MM.1S (cell line): ENCODE data around the gene IREB2.
"Not testable (repeated sequence)": the region's sequence is repeated elsewhere in the genome, so short reads cannot be mapped to it uniquely, and the experiment has no call there.

Experiments used
- DNase-seq: peaks from one replicate; pipeline ENCODE4 v3.0.0-alpha.2; 2015
- H2AFZ ChIP-seq: fragments of 300-600 bp; sonication (generic); 2 replicates; pipeline ENCODE4 v1.6.0; 2016; ENCODE audit warnings: antibody characterized with exemption, low read length
- H3F3A ChIP-seq: fragments of 300-600 bp; sonication (generic); 2 replicates; pipeline ENCODE4 v1.6.1; 2016; ENCODE audit warnings: mild to moderate bottlenecking, antibody characterized with exemption, low read length, moderate library complexity, mixed read lengths; ENCODE audit not compliant: insufficient read depth
- H3K27ac ChIP-seq: fragments of 300-600 bp; sonication (generic); 2 replicates; pipeline ENCODE4 v1.5.1; 2016; ENCODE audit warnings: mild to moderate bottlenecking, low read length
- H3K27me3 ChIP-seq: fragments of 300-600 bp; sonication (generic); replicated peaks from 2 replicates; pipeline ENCODE4 v1.6.0; 2016; ENCODE audit warnings: low read length; ENCODE audit not compliant: insufficient read depth
- H3K36me3 ChIP-seq: fragments of 300-600 bp; sonication (generic); replicated peaks from 2 replicates; pipeline ENCODE4 v1.6.1; 2016; ENCODE audit warnings: mild to moderate bottlenecking, low read length, mixed read lengths; ENCODE audit not compliant: insufficient read depth
- H3K4me1 ChIP-seq: fragments of 300-600 bp; sonication (generic); 2 replicates; pipeline ENCODE4 v1.6.1; 2016; ENCODE audit warnings: low read length, mixed read lengths
- H3K4me2 ChIP-seq: fragments of 300-600 bp; sonication (generic); 2 replicates; pipeline ENCODE4 v1.6.0; 2016; ENCODE audit warnings: low read depth, low read length
- H3K4me3 ChIP-seq: fragments of 300-600 bp; sonication (generic); 2 replicates; pipeline ENCODE4 v1.5.1; 2016; ENCODE audit warnings: low read length, mixed read lengths
- H3K79me2 ChIP-seq: fragments of 300-600 bp; sonication (generic); 2 replicates; pipeline ENCODE4 v1.6.1; 2016; ENCODE audit warnings: mixed run types, low read length, mixed read lengths
- H3K9ac ChIP-seq: fragments of 300-600 bp; sonication (generic); 2 replicates; pipeline ENCODE4 v1.6.1; 2016; ENCODE audit warnings: low read length, mixed read lengths
- H3K9me2 ChIP-seq: fragments of 300-600 bp; sonication (generic); replicated peaks from 2 replicates; pipeline ENCODE4 v1.6.1; 2016; ENCODE audit warnings: mild to moderate bottlenecking, low read length, mixed read lengths; ENCODE audit not compliant: insufficient read depth
- H3K9me3 ChIP-seq: fragments of 300-600 bp; sonication (generic); replicated peaks from 2 replicates; pipeline ENCODE4 v1.6.1; 2016; ENCODE audit warnings: mild to moderate bottlenecking, low read length, mixed read lengths; ENCODE audit not compliant: insufficient read depth
- H4K20me1 ChIP-seq: fragments of 300-600 bp; sonication (generic); 2 replicates; pipeline ENCODE4 v1.6.1; 2016; ENCODE audit warnings: mild to moderate bottlenecking, low read length, moderate library complexity, mixed read lengths; ENCODE audit not compliant: insufficient read depth
- EZH2 ChIP-seq: fragments of 300-600 bp; sonication (generic); optimal IDR thresholded peaks from 2 replicates; pipeline ENCODE3; 2017; ENCODE audit warnings: low read depth, mild to moderate bottlenecking, antibody characterized with exemption, low read length, mixed read lengths
- EZH2phosphoT487 ChIP-seq: fragments of 300-600 bp; sonication (generic); IDR thresholded peaks from 2 replicates; pipeline ENCODE4 v1.6.1; 2018; ENCODE audit warnings: antibody characterized with exemption, low read length
- TF ChIP-seq, protein P1 (sequence below): fragments of 300-600 bp; sonication (generic); IDR thresholded peaks from 2 replicates; pipeline ENCODE4 v1.5.1; 2016; ENCODE audit warnings: antibody characterized with exemption, low read length, mixed read lengths

The IREB2 gene

DNA sequence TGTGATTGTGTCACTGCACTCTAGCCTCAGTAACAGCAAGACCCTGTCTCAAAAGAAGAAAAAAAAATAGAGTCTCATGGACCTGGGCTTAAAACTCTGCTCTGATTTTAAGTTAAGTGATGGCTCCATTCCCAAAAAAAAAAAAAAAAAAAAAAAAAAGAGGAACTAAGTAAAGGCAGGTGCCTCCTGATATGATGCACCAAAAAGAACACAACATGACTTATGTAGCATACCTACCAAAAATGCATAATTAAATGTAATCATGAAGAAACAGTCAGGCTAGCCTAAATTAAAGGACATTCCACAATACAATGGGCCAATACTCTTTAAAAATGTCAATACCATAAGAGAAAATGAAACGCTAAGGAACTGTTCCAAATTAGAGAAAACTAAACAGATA, 5.4 kb upstream of the IREB2 start:
- Histone ChIP-seq H3F3A (no peaks in the 10 kb centered on the region), H4K20me1 (no peaks in the 10 kb centered on the region), H3K27ac (no peak overlapping the region), H2AFZ (no peak overlapping the region), H3K4me2 (no peak overlapping the region), H3K9me2 (no peaks in the 10 kb centered on the region), H3K9me3 (no peaks in the 10 kb centered on the region), H3K9ac (no peak overlapping the region), H3K4me1 (0 out of 2 replicates have a peak, but pooled peaks cover 5% of the 10 kb centered on the region), H3K4me3 (no peak overlapping the region), H3K36me3 (no peaks in the 10 kb centered on the region), H3K79me2 (no peaks in the 10 kb centered on the region), H3K27me3 (no peaks in the 10 kb centered on the region)
- DNase-seq, result no peak
- TF ChIP-seq EZH2phosphoT487, result no peak
- TF ChIP-seq, protein P1, sequence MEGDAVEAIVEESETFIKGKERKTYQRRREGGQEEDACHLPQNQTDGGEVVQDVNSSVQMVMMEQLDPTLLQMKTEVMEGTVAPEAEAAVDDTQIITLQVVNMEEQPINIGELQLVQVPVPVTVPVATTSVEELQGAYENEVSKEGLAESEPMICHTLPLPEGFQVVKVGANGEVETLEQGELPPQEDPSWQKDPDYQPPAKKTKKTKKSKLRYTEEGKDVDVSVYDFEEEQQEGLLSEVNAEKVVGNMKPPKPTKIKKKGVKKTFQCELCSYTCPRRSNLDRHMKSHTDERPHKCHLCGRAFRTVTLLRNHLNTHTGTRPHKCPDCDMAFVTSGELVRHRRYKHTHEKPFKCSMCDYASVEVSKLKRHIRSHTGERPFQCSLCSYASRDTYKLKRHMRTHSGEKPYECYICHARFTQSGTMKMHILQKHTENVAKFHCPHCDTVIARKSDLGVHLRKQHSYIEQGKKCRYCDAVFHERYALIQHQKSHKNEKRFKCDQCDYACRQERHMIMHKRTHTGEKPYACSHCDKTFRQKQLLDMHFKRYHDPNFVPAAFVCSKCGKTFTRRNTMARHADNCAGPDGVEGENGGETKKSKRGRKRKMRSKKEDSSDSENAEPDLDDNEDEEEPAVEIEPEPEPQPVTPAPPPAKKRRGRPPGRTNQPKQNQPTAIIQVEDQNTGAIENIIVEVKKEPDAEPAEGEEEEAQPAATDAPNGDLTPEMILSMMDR, result no peak
- TF ChIP-seq EZH2, result no peak

DNA sequence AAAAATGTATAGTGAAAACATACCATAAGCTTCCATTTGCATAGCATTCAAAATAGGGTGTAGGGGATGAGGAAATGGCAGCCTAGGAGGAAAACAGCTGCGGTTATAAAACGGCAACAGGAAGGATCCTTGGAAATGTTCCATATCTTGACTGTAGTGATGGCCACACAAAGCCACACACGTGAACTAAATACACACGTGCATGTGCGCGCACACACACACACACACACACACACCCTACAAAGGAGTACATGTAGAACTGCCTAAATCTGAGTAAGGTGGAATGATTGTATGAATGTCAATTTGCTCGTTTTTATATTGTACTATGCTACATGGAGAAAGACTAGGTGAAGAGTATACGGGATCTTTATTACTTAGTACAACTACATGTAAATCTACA, 3.9 kb upstream of the IREB2 start:
- H3K27ac ChIP-seq, result no peak overlapping the region
- H3K4me1 ChIP-seq, result 0 out of 2 replicates have a peak, but pooled peaks cover 5% of the 10 kb centered on the region
- H3K9me3 ChIP-seq, result no peaks in the 10 kb centered on the region
- no peak for DNase-seq
- H4K20me1 ChIP-seq, result no peaks in the 10 kb centered on the region
- TF ChIP-seq, protein P1, result no peak
- TF ChIP-seq EZH2phosphoT487, result no peak
- no peak for TF ChIP-seq EZH2
- H3K4me3 ChIP-seq, result no peak overlapping the region
- H3K9ac ChIP-seq, result no peak overlapping the region
- peaks cover 11% of the 10 kb centered on the region for H3K79me2 ChIP-seq
- no peaks in the 10 kb centered on the region for H3K36me3 ChIP-seq
- H2AFZ ChIP-seq, result no peak overlapping the region
- no peaks in the 10 kb centered on the region for H3K27me3 ChIP-seq
- no peaks in the 10 kb centered on the region for H3K9me2 ChIP-seq
- H3F3A ChIP-seq, result no peaks in the 10 kb centered on the region
- H3K4me2 ChIP-seq, result no peak overlapping the region

DNA sequence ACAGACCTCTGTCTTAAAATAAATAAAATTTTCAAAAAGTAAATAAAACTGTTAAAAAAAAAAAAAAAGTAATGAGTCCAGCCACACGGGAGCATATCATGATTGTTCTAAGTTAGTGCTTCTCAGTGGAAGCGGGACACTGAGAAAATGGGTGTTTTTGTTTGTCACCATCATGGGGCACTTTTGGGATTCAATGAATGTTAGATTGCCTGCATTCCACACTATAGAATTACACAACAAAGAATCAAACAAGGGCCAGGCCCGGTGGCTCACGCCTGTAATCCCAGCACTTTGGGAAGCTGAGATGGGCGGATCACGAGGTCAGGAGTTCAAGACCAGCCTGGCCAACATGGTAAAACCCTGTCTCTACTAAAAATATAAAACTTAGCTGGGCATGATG, 3.3 kb upstream of the IREB2 start:
- not testable (repeated sequence) for H3K4me1 ChIP-seq, H2AFZ ChIP-seq, H3K9ac ChIP-seq, DNase-seq, H3K9me2 ChIP-seq, H3K27me3 ChIP-seq, H3F3A ChIP-seq, H4K20me1 ChIP-seq, H3K27ac ChIP-seq, H3K4me3 ChIP-seq, H3K9me3 ChIP-seq, H3K4me2 ChIP-seq, H3K36me3 ChIP-seq
- H3K79me2 ChIP-seq, result peaks cover 17% of the 10 kb centered on the region

DNA sequence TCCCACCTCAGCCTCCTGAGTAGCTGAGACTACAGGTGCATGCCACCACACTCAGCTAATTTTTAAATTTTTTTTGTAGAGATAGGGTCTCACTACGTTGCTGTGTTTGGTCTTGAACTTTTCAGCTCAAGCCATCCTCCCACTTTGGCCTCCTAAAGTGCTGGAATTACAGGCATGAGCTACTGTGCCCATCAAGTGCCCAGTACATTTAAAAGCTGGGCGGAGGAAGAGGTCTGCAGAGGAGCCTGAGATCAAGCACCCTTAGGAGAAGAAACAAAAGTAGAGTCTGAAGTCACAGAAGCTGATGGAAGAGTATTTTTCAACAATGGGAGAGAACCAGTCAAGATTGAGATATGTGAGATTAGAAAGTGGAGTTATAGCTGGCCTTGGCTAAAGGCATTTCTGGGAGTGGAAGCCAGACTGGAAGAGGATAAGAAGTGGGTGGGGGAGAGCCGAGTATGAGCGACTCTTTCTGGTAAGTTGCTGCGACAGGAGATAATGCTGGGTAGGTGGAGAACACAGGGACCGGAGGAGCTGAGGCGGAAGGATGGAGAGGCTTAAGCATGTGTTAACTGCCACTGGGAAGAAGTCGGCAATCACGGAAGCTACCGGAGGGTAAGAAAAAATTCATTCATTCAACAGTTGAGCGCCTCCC, 782 bp upstream of the IREB2 start:
- Histone ChIP-seq H3K79me2 (peaks cover 40% of the 10 kb centered on the region), H3K9me3 (no peaks in the 10 kb centered on the region), H3K4me1 (0 out of 2 replicates have a peak, but pooled peaks cover 8% of the 10 kb centered on the region), H3K36me3 (0 out of 2 replicates have a peak, but pooled peaks cover 4% of the 10 kb centered on the region), H3K4me2 (peak overlapping the region; percentile 92), H3K9me2 (no peaks in the 10 kb centered on the region), H3K4me3 (peak overlapping the region; percentile 95), H3K9ac (peak overlapping the region; percentile 83), H3F3A (no peaks in the 10 kb centered on the region), H4K20me1 (peaks cover 4% of the 10 kb centered on the region; the same call in 1 of the 2 replicates), H2AFZ (peak overlapping the region; percentile 92), H3K27ac (peak overlapping the region; percentile 41; the same call in 1 of the 2 replicates), H3K27me3 (no peaks in the 10 kb centered on the region)
- DNase-seq, result no peak
- TF ChIP-seq EZH2phosphoT487, result no peak
- TF ChIP-seq, protein P1, result no peak
